ENCODE measurements around the gene NFS1. TPM values are rescaled to one million over a fixed set of nuclear protein-coding genes. Genes with fewer than 3 reads are reported as not detected.

NFS1 gene
- total and polyA plus RNA-seq, 2 of the 8 experiments (the other 6 are each of a cell fraction or from before 2014, with no cell fraction given) = 26.1 to 38.8 TPM

GRCh38 chr20:35664466-35665206 is 34.5 kb downstream of the NFS1 start, which contains the start of the genes CPNE1 and RBM12 (continued):
- TF ChIP-seq RNF2 (IDR thresholded peaks at IDR 0.05; ENCODE audit: borderline replicate concordance, low read depth, low read length, missing control alignments, poor library complexity, severe bottlenecking) (no peak), CBX5 (IDR thresholded peaks at IDR 0.05; ENCODE audit: low read depth, low read length) (no peak)
